COR-L47 (cell line): ENCODE results near the gene MMUT.
"Not testable (repeated sequence)": the region's sequence is repeated elsewhere in the genome, so short reads cannot be mapped to it uniquely, and the experiment has no call there.

ENCODE experiments used
- DNase-seq: peaks from one replicate; lab custom pipeline; 2025; lab: John Stamatoyannopoulos, UW

Gene MMUT

DNA sequence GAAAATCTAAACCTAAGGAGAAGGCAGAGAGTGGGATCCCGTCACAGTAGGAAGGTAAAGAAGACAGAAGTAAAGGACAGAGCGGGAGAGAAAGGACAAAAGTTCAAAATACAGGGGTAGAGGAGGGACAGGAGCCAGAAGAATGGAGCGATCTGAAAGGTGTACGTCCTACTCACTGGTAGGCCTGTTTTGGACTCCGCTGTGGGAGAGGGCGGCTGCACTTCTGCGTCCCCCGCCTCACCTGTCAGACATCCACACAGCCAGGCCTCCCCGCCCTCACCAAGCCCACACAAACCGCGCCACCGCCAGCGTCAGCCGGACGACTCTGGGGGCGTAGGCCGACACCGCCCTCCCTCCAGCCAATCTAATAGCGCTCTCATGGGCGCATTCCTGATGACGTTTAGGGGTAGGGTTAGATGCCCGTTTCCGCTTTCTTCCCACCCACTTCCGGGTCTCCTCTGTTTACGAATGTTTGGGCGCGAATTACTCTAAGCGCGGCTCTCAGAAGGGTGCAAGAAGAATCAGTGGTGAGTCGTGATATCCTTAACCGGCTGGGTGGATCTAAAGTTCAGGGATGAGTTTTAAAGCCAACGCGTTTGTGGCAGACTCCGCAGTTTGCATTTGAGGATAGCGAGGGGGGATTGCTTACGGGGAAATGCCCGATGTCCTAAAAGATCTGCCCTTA is at the start of gene MMUT, which contains the start of gene CENPQ:
Gene MMUT (minus strand): TSS at position 327 of the 685 bp plus-strand sequence. CDS start 3,787 bp downstream, outside the sequence.
Gene CENPQ (plus strand): TSS at position 444 of the 685 bp plus-strand sequence. CDS start 6,807 bp downstream, outside the sequence.
- DNase-seq = peak; percentile 90

DNA sequence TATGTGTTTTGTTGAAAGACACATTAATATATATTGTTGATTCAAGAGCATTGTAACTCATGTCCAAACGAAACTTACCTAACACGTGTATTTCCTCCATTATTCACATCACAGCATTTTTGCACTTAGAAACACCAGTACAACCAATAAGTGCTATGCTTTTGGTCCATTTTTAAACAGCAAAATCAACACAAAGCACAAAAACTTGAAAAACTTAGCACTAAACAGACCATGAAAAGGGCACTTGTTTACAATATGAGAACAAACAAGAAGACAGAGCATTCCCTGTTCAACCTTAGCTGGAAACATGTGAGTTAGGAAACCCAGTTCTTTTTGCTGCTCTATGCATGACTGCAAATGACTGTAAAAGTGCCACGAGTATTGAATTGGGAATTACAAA is 46.3 kb upstream of the MMUT start:
- DNase-seq = no peak

DNA sequence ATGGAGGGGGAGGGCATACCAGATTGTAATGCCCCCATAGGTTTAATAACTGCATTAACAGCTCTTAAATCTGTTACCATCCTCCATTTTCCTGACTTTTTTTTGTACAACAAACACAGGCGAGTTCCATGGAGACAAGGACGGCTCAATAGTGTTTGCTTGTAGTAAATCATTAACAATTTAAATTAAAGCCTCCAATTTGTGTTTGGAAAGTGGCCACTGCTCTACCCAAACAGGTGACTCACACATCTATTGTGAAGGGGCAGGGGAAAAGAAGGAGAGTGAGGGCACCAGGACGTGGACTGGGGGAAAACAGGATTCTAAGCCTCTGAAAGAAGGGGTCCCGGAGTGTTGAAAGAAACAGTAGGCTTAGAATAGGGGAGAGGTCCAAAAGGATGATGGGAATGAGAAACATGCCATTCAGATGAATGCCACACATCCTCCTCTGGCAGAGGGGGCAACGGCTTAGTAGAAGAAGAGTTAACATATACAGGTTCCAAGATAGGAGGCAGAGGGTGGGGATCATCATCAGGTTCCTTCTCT is 43.6 kb upstream of the MMUT start:
- no peak for DNase-seq

DNA sequence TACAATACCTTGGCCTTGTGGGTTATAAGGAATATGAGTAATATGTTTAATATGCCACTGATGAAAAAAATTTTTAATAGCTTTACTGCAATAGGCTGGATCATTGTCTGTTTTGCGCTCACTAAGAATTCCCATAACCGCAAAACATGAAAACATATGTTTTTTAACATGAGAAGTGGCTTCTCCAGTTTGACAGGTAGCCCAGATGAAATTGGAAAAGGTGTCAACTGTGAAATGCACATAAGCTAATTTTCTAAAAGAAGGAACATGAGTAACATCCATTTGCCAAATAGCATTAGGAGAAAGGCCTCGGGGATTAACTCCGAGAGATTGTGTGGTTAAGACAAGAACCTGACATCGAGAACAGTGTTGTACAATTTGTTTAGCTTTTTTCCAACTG is 41.6 kb upstream of the MMUT start:
- no peak for DNase-seq

DNA sequence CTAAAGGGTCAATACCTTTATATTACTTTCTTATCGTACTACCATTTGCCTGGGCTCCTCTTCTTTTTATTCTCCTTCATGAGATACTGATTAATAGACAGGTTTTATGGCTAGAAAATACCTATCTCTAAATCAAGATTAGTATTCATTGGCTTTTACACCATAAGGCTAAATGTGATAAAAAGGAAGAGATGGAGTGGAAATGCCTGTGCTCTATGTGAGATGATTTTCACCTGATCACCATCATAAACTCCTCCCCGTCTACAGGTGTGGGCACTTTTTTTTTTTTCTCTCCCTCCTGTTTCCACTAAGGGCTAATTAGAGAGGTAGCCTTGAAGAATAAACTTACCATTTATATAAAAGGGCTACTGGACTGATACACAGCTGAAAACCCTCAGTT is 36.6 kb upstream of the MMUT start, which contains the start of gene GLYATL3:
Gene GLYATL3 (plus strand): TSS at position 301 of the 400 bp plus-strand sequence. CDS start 12,068 bp downstream, outside the sequence.
- no peak for DNase-seq

DNA sequence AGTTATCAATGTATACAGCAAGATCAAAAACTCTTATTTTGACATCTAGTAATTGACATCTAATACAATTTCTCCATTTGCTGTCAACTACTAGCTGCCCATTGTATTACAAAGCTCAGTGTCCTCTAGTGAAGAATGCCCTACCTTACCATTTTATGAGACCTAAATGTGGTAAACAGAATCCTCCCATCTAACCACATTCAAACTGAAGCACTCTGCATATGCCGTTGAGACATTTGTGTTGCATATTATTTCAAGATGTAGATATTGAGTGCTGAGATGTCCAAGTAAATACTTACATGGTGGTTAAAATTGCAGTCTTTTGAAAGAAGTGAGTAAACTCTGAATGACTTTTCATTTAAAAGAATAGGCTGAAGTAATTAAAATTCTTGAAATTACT is 36.1 kb upstream of the MMUT start:
- no peak for DNase-seq

DNA sequence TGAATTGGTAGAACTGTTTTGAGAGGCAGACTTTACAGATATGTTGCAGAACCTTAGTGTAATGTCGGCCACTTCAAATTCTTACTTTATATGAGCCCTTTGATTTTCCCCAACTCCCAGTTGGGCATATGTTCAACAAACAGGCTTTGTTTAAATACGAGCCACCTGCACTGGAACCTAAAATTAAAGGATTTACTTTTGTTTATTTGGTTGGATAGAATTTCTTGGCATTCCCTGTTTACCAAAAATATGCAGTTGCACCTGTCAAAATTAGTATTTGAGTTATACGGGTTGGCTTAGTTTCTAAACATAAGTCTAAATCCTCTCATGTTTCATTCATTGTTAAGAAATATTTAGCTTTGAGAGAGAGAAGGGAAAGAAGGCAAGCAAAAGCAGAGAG is 34.3 kb upstream of the MMUT start:
- DNase-seq = peak; percentile 66

DNA sequence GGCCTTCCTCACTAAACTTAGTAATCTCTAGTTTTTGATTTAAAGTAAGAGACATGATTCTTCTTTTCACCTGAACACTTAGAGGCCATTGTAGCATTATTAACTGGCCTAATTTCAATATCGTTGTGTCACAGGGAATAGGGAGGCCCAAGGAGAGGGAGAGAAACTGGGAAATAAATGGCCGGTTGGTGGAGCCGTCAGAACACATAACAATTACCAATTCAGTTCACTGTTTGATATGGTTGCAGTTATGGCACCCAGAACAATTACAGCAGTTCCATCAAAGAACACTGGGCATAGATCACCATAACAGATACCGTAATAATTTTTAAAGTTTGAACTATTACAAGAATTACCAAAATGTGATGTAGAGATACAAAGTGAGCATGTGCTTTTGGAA is 27.6 kb upstream of the MMUT start:
- DNase-seq = no peak

DNA sequence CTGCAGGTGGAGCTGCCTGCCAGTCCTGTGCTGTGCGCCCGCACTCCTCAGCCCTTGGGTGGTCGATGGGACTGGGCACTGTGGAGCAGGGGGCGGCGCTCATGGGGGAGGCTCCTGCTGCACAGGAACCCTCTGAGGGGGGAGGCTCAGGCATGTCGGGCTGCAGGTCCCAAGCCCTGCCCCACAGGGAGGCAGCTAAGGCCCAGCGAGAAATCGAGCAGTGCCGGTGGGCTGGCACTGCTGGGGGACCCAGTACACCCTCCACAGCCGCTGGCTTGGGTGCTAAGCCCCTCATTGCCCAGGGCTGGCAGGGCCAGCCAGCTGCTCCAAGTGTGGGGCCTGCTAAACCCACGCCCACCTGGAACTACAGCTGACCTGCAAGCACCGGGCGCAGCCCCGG is 20.3 kb upstream of the MMUT start:
- not testable (repeated sequence) for DNase-seq

DNA sequence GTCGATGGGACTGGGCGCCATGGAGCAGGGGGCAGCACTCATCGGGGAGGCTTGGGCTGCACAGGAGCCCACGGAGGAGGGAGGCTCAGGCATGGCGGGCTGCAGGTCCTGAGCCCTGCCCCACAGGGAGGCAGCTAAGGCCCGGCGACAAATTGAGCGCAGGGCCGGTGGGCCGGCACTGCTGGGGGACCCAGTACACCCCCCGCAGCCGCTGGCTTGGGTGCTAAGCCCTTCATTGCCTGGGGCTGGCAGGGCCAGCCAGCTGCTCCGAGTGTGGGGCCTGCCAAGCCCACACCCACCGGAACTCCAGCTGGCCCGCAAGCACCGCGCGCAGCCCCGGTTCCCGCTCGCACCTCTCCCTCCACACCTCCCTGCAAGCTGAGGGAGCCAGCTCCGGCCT is 18.8 kb upstream of the MMUT start:
- DNase-seq = not testable (repeated sequence)

DNA sequence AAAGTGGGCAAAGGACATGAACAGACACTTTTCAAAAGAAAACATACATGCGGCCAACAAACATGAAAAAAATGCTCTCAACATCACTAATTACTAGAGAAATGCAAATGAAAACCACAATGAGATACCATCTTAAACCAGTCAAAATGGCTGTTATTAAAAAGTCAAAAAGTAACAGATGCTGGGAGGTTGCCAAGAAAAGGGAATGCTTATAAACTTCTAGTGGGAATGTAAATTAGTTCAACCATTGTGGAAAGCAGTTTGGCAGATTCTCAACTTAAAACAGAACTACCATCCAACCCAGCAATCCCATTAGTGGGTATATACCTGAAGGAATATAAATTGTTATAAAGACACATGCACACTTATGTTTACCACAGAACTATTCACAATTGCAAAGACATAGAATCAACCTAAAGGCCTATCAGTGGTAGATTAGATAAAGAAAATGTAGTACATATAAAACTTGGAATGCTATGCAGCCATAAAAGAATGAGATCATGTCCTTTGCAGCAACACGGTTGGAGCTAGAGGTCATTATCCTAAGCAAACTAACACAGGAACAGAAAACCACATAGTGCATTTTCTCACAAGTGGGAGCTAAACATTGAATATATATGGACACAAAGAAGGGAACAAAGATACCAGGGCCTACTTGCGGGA is 16.4 kb upstream of the MMUT start:
- DNase-seq = no peak

DNA sequence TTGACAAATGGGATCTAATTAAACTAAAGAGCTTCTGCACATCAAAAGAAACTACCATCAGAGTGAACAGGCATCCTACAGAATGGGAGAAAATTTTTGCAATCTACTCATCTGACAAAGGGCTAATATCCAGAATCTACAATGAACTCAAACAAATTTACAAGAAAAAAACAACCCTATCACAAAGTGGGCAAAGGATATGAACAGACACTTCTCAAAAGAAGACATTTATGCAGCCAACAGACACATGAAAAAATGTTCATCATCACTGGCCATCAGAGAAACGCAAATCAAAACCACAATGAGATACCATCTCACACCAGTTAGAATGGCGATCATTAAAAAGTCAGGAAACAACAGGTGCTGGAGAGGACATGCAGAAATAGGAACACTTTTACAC is 13.5 kb upstream of the MMUT start:
- not testable (repeated sequence) for DNase-seq

DNA sequence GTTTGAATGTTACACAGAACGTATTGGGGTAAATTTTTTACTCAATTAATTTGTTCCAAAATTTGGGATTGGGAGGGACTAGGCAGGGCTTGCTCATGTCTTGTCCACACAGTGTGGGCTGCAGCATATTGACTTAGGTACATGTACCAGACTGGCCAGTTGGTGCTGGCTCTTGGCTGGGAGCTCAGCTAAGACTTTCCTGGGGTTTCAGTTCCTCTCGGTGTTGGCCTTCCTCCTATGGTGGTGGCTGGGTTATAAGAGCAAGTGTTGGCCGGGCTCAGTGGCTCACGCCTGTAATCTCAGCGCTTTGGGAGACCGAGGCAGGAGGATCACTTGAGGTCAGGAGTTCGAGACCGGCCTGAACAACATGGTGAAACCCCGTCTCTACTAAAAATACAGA is 5.0 kb upstream of the MMUT start:
- DNase-seq = no peak

DNA sequence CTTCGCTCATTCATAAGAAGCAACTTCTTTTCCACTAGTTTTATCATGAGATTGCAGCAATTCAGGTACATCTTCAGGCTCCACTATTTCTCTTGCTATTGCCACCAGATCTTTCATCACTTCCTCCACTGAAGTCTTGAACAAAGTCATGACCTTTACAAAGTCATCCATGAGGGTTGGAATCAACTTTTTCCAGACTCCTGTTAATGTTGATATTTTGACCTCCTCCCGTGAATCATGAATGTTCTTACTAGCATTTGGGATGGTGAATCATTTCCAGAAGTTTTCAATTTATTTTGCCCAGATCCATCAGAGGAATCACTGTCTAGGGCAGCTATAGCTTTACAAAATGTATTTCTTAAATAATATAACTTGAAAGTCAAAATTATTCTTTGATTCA is 1.6 kb upstream of the MMUT start:
- DNase-seq = no peak

DNA sequence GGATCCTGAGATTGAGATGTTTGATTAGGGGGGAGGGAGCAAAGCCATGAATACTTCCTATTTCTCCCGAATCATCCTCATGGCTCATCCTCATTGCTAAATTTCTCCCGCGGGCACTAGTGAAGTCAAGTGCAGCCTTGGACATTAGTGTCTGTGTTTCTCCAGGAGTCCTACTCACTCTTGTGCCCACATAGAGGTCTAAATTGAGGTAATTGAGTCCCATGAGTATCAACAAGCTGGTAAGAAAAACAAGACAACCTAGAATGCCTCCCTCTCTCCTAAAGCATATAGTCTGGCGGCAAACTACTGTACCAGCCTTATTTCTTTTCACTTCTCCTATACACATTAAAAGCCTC is 537 bp upstream of the MMUT start:
- DNase-seq = no peak

DNA sequence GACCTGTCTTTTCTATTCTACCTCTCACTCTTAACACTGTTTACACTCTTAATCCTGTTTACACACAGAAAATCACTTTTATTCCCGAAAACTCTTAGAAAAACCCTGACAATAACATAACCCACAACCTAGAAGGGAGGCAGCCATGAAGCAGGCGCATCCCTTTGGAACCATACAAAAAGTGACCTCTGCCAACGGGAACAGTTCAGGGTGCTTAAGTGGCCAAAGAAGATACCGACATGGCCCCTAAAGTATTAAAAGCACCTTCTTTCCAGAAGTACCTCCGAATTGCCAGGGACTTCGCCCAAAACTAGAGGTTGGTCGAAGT is 490 bp downstream of the MMUT start:
- DNase-seq = no peak

DNA sequence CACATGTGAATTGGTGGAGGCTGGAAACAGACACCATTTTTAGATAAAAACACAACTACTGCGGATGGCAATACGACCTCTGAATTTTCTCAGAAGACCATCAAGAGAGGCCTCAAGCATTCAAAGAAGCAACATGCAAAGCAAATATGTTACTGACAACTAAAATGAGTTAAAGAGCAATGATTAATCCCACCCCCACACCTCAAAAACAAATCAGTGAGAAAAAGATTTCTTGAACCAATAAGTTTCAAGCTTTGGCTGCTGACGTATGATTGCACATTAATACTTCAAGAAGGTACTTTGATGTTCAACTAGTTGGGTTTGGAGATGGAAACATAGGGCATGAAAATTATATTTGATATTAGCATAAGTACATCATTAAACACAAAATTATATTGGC is 982 bp downstream of the MMUT start:
- no peak for DNase-seq

DNA sequence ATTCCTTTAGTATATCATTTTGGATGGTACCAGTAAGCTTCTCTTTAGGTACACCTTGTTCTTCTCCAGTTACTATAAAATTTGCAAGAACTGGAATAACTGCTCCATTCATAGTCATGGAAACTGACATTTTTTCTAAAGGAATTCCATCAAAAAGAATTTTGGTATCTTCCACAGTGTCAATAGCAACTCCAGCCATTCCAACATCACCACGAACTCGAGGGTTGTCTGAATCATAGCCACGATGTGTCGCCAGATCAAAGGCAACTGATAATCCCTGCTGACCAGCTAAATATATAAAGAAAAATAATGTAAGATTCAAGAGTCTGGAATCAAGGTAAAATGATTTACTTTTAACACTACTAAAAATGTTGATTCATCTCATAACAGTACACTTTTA is 5.3 kb downstream of the MMUT start:
- no peak for DNase-seq

DNA sequence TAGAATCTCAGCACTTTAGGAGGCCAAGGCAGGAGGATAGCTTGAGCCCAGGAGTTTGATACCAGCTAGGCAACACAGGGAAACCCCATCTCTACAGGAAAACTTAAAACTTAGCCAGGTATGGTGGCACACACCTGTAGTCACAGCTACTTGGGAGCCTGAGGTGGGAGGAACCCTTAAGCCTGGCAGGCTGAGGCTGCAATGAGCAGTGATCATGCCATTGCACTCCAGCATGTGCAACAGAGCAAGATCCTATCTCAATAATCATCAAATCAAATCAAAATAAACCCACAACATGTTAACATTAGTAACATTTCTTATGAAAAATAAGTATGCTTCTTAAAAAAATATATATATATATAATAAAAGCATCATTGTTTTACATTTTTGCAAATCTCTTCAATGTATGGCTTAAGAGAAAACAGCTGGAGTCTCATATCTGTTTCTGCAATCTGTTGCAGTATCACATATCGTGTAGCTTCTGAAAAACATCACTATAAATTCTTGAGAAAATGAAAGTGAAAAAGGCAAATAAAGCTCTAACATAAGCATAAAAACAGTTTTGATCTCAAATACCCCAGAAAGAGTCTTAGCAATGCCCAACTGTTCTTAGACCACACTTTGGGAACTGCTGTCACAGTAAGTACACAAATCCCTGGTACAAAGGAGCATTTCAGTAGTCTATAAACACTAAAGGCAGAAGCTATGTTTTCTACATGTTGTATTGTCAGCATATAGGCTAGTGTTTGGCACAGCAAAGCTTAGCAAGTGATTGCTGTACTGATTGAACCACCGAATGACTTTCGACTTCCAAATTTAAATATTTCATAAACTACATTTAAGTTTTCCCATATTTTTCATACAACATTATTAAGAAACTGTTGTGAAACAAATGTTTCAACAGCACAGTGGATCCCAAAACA is 8.0 kb downstream of the MMUT start:
- DNase-seq = no peak

DNA sequence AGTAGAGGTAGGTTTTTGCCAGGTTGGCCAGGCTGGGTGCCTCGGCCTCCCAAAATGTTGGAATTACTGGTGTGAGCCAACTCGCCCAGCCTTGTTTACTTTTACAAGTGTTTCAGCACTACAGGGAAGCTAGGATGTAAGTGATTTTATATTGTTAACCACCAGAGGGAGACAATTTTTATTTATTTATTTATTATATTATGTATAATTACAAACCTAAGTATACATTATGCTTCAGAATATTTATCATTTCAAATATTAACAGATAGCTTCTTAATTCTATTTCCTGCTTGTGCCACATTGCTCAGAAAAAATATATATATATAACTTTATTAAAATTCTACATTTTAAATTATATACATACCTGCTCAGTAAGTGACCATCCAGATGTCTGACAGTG is 9.8 kb downstream of the MMUT start:
- no peak for DNase-seq

DNA sequence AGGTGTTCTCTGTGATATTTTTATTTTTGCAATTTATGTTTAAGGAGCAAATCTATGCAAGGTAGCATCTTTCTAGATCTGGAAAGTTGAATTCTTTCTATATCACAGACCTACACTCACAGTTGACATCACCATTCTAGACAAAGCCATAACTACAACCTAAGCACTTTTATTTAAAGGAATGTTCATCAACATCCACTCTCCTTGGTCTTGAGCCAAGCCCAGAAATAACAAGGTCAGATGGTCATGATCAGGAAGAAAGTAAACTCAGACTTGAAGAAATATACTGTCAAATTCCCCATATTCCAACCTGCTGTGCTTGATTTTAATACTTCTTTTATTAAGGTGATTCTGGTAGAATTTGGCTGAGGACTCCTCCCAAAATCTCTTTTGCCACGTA is 32.2 kb downstream of the MMUT start:
- no peak for DNase-seq

DNA sequence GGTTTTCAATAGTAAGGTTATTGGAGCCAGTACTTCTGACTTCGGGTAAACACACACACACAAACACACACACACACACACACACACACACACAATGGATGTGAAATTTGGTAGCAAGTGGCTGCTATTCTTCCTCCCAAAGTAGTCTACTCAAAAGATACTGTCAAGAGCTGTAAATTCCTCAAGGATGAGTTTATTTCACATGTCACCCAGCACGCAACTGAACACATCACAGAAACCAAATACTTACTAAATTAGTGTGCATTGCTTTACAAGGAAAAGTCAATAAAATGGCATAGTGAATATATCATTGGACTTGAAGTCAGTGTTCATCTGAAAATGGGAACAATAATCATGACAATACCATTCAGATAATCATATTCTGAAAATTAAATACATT is 32.9 kb downstream of the MMUT start:
- DNase-seq = no peak

DNA sequence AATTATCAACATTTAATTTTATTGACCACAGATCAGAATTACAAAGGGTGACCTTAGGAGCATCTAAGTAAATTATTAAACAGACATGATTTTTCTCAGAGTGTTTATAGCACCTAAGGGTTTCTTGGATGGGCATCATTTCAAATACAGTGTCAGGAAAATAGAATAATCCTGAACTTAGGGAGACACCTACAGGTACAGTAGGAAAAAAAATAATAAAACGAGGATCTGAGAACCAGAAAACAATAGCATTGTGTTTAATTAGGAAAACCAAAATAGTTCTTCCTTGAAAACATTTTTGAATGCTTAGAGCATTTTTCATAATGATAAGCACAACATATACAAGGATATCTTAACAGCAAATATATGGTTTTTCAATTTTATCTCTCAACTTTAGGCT is 39.2 kb downstream of the MMUT start:
- peak; percentile 6 for DNase-seq
